Right atrium auricular region (tissue), 2 donors: Measurements from ENCODE around the gene KCNQ1. TPM values are rescaled to one million over a fixed set of nuclear protein-coding genes. Genes with fewer than 3 reads are reported as not detected.
A peak's percentile ranks its signal among the peaks of the same experiment; 100 is the strongest.

Source experiments
- DNase-seq: peaks from one replicate; pipeline ENCODE4 v3.0.0-alpha.2; 2019; ENCODE audit warnings: low spot score
- H3K27ac ChIP-seq, 2 donors: fragments of 200-600 bp; sonication (generic); 1 replicate in 1 of 2; 2 replicates in 1 of 2; pipeline ENCODE4 v1.5.1; 2016 to 2019
- H3K27me3 ChIP-seq, 2 donors: fragments of 200-600 bp; sonication (generic); one replicate each; pipeline versions ENCODE4 v1.5.1 to v1.6.0; 2017 to 2019
- H3K36me3 ChIP-seq: fragments of 200-600 bp; sonication (generic); one replicate; pipeline ENCODE4 v1.5.1; 2016
- H3K4me1 ChIP-seq, 2 donors: fragments of 200-600 bp; sonication (generic); one replicate each; pipeline versions ENCODE4 v1.5.1 to v1.6.0; 2017 to 2019
- H3K4me3 ChIP-seq, 2 donors: fragments of 200-600 bp; sonication (generic); 1 replicate in 1 of 2; 2 replicates in 1 of 2; pipeline ENCODE4 v1.5.1; 2017 to 2019; ENCODE audit warnings: mild to moderate bottlenecking in 1 of 2, moderate library complexity in 1 of 2
- H3K9me3 ChIP-seq, 2 donors: fragments of 200-600 bp; sonication (generic); one replicate each; pipeline ENCODE4 v1.5.1; 2019
- total RNA-seq, 2 donors: library from RNA; depleted of rRNA; stranded (reverse); fragments of >200 nt; gene quantifications; one replicate each; pipeline ENCODE4 v1.1.0, GENCODE V29; 2016
- TF ChIP-seq, protein P1 (sequence below), 2 donors: fragments of 200-600 bp; sonication (generic); IDR thresholded peaks; one replicate each; pipeline ENCODE4 v1.5.1; 2019; ENCODE audit warnings: antibody characterized with exemption in 2 of 2

Gene KCNQ1
- total RNA-seq, 2 donors from 2014 or later: 12.7 to 25.1 TPM

DNA sequence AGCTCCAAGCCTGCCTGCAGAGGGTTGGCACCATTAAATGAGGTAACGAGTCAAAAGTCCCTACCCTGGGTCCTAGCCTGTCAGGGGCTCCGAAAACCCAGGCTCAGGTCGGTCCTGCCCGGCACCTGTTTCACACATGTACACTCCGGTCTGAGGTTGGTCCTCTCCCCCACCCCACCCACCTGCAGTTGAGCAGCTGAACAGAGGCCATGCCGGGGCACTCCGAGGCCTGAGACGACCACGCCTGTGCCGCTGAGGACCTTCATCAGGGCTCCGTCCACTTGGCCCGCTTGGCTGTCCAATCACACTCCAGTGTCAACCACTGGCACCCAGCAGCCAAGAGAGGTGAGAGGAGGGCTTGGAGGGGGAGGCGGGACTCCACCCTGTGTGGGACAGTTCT is 42.7 kb upstream of the KCNQ1 start:
- no peaks in the 10 kb centered on the region for H3K27me3 ChIP-seq
- no peak for DNase-seq
- H3K4me1 ChIP-seq: peaks cover 0 to 27% of the 10 kb centered on the region in 2 donors
- H3K36me3 ChIP-seq: peaks cover 37% of the 10 kb centered on the region
- TF ChIP-seq, protein P1, sequence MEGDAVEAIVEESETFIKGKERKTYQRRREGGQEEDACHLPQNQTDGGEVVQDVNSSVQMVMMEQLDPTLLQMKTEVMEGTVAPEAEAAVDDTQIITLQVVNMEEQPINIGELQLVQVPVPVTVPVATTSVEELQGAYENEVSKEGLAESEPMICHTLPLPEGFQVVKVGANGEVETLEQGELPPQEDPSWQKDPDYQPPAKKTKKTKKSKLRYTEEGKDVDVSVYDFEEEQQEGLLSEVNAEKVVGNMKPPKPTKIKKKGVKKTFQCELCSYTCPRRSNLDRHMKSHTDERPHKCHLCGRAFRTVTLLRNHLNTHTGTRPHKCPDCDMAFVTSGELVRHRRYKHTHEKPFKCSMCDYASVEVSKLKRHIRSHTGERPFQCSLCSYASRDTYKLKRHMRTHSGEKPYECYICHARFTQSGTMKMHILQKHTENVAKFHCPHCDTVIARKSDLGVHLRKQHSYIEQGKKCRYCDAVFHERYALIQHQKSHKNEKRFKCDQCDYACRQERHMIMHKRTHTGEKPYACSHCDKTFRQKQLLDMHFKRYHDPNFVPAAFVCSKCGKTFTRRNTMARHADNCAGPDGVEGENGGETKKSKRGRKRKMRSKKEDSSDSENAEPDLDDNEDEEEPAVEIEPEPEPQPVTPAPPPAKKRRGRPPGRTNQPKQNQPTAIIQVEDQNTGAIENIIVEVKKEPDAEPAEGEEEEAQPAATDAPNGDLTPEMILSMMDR (IDR thresholded peaks at IDR 0.05): no peak
- no peak overlapping the region for H3K27ac ChIP-seq
- peak overlapping the region in 1 of 2 donors; percentile 81 for H3K4me3 ChIP-seq
- no peaks in the 10 kb centered on the region for H3K9me3 ChIP-seq

DNA sequence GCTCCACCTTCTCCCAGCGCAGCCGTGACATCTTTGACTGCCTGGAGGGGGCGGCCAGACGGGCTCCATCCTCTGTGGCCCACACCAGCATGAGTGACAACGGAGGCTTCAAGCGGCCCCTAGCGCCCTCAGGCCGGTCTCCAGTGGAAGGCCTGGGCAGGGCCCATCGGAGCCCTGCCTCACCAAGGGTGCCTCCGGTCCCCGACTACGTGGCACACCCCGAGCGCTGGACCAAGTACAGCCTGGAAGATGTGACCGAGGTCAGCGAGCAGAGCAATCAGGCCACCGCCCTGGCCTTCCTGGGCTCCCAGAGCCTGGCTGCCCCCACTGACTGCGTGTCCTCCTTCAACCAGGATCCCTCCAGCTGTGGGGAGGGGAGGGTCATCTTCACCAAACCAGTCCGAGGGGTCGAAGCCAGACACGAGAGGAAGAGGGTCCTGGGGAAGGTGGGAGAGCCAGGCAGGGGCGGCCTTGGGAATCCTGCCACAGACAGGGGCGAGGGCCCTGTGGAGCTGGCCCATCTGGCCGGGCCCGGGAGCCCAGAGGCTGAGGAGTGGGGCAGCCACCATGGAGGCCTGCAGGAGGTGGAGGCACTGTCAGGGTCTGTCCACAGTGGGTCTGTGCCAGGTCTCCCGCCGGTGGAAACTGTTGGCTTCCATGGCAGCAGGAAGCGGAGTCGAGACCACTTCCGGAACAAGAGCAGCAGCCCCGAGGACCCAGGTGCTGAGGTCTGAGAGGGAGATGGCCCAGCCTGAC is 41.7 kb upstream of the KCNQ1 start:
- Histone ChIP-seq H3K36me3 (peaks cover 27% of the 10 kb centered on the region), H3K4me3 (no peak overlapping the region)

DNA sequence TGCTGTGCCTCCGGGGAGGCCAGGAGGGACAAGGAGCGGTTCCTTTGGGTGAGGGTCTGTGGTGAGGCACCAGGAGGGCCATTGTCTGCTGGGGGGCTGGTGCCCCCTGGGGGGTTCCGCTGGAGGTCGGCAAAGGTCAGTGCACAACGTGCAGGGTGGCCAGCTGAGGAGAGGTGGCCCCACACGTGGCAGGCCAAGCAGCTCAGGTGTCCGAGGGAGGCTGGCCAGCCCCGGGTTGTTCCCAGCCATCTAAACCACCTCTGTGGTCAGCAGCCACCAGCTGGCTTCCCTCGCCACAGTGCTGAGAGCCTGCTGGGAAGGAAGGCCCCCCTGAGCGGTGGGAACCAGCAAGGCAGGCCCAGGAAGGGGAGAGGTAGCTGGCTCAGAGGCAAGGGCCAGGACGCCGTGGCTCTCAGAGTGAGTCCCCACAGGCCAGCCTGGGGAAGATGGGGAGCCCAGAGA is 40.0 kb upstream of the KCNQ1 start:
- peaks cover 0 to 14% of the 10 kb centered on the region in 2 donors for H3K4me1 ChIP-seq
- no peak for DNase-seq
- H3K9me3 ChIP-seq: no peaks in the 10 kb centered on the region
- no peak overlapping the region for H3K4me3 ChIP-seq
- TF ChIP-seq, protein P1 (IDR thresholded peaks at IDR 0.05): no peak
- peaks cover 21% of the 10 kb centered on the region for H3K36me3 ChIP-seq
- no peak overlapping the region for H3K27ac ChIP-seq
- H3K27me3 ChIP-seq: no peaks in the 10 kb centered on the region

More for the DNA sequence above, 41.7 kb upstream of the KCNQ1 start:
- no peaks in the 10 kb centered on the region for H3K9me3 ChIP-seq
- peaks cover 0 to 27% of the 10 kb centered on the region in 2 donors for H3K4me1 ChIP-seq
- no peak overlapping the region for H3K27ac ChIP-seq
- H3K27me3 ChIP-seq: no peaks in the 10 kb centered on the region
- TF ChIP-seq, protein P1 (IDR thresholded peaks at IDR 0.05): no peak
- DNase-seq: no peak

DNA sequence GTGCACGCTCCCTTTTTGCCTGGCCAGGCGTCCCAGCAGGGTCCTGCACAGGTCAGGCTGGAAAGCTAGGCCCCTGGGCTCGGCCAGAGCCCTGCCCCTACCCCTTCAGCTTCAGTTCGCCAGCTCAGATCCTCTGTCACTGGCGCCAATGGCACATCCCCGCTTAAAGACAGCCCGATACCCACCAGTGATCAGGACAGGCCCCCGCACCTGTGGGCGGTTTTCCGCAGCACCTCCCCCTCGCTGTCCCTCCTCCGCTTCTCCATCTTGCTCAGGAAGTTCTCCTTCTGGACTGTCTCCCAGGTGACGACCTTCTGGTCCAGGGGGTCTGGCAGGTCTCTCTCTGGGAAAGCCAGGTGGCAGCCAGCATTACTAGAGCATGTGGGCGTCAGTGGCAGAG is 38.4 kb upstream of the KCNQ1 start:
- Histone ChIP-seq H3K9me3 (no peaks in the 10 kb centered on the region), H3K27me3 (no peaks in the 10 kb centered on the region), H3K4me3 (no peak overlapping the region), H3K36me3 (peaks cover 21% of the 10 kb centered on the region), H3K4me1 (peaks cover 0 to 9% of the 10 kb centered on the region in 2 donors), H3K27ac (no peak overlapping the region)
- TF ChIP-seq, protein P1 (IDR thresholded peaks at IDR 0.05): no peak
- DNase-seq: no peak

DNA sequence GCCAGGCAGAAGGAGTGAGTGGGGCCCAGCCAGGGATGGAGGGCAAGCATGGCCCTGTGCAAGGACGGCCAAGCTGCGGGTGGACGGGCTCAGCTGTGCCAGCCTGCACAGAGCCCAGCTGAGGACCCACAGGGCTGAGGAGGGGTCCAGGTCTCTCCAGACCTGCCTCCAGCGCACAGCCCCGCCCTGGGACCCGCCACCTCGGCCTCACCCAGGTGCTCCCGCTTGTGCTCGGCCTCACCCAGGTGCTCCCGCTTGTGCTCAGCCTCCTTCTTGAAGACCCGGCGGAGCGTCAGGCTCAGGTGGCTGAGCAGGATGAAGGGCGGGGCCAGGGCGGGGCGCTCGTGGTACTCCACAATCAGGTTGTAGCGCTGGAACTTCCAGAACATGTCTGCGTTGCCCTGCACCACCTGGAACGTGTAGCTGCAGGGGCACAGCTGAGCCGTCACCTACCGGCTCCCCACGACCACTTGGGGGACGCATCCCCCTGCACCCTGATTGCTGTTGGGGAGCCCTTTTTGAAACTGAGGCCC is 37.9 kb upstream of the KCNQ1 start:
- no peak overlapping the region for H3K4me3 ChIP-seq

More for the DNA sequence above, 37.9 kb upstream of the KCNQ1 start:
- H3K27ac ChIP-seq: no peak overlapping the region
- no peaks in the 10 kb centered on the region for H3K9me3 ChIP-seq
- H3K4me1 ChIP-seq: peaks cover 0 to 4% of the 10 kb centered on the region in 2 donors
- DNase-seq: no peak
- no peaks in the 10 kb centered on the region for H3K27me3 ChIP-seq
- H3K36me3 ChIP-seq: peaks cover 21% of the 10 kb centered on the region
- TF ChIP-seq, protein P1 (IDR thresholded peaks at IDR 0.05): no peak
